Esophagus muscularis mucosa (tissue), 4 donors: ENCODE measurements around the gene SYTL1. TPM values are rescaled to one million over a fixed set of nuclear protein-coding genes. Genes with fewer than 3 reads are reported as not detected.

Experiments
- DNase-seq: peaks from one replicate; pipeline ENCODE4 v3.0.0-alpha.2; 2017; ENCODE audit errors: extremely low spot score
- H3K27ac ChIP-seq, 4 donors: fragments of 200-600 bp; sonication (generic); replicated peaks in 1 of 4; 1 replicate in 3 of 4; 2 replicates in 1 of 4; pipeline ENCODE4 v1.5.1; 2016 to 2019; ENCODE audit warnings: mild to moderate bottlenecking in 1 of 4
- H3K27me3 ChIP-seq, 4 donors: fragments of 200-600 bp; sonication (generic); one replicate each; pipeline versions ENCODE4 v1.5.1 to v1.6.0; 2016 to 2019
- H3K36me3 ChIP-seq, 4 donors: fragments of 200-600 bp; sonication (generic); one replicate each; pipeline ENCODE4 v1.5.1; 2016 to 2019
- H3K4me1 ChIP-seq, 4 donors: fragments of 200-600 bp; sonication (generic); one replicate each; pipeline ENCODE4 v1.5.1; 2016 to 2019
- H3K4me3 ChIP-seq, 4 donors: fragments of 200-600 bp; sonication (generic); 1 replicate in 2 of 4; 2 replicates in 2 of 4; pipeline ENCODE4 v1.5.1; 2016 to 2019; ENCODE audit warnings: mild to moderate bottlenecking in 4 of 4, moderate library complexity in 1 of 4
- H3K9me3 ChIP-seq, 4 donors: fragments of 200-600 bp; sonication (generic); 1 replicate in 3 of 4; 2 replicates in 1 of 4; pipeline ENCODE4 v1.5.1; 2016 to 2019
- EP300 ChIP-seq: sonication (generic); formaldehyde crosslinking; IDR thresholded peaks from one replicate; pipeline ENCODE4 v1.6.1; 2017; ENCODE audit warnings: antibody characterized with exemption
- POLR2A ChIP-seq: fragments of 450-650 bp; IDR thresholded peaks from one replicate; pipeline ENCODE4 v1.6.1; 2017; ENCODE audit warnings: antibody characterized with exemption, moderate library complexity, mild to moderate bottlenecking, low read depth
- POLR2AphosphoS5 ChIP-seq, 2 donors: sonication (generic); formaldehyde crosslinking; IDR thresholded peaks; one replicate each; pipeline ENCODE4 v1.6.1; 2017; ENCODE audit warnings: antibody characterized with exemption in 2 of 2
- WGBS: methylation state at CpG from one replicate; pipeline ENCODE4 v1.1.5; 2018; 5-methylcytosine and 5-hydroxymethylcytosine counted together
- intact Hi-C: fragments of 100-400 bp; cut with DNase I; formaldehyde crosslinking; loops from one replicate; pipeline ENCODE4 v1.15.1; 2023
- total RNA-seq, 4 donors: library from RNA; depleted of rRNA; stranded (reverse); fragments of >200 nt; gene quantifications; one replicate each; pipeline versions ENCODE4 v1.1.0 to v1.2.1, GENCODE V29; 2016
- TF ChIP-seq, protein P1 (sequence below), 3 experiments: fragments of 200-600 bp in 2 of 3; fragments of 450-650 bp in 1 of 3; sonication (generic) in 2 of 3; IDR thresholded peaks; one replicate each; pipeline ENCODE4 v1.5.1; 2017 to 2019; ENCODE audit warnings: antibody characterized with exemption in 3 of 3, mild to moderate bottlenecking in 2 of 3, moderate library complexity in 1 of 3

SYTL1 gene
- total RNA-seq, 4 donors from 2014 or later = 0.29 to 3.7 (median 1.5) TPM

DNA sequence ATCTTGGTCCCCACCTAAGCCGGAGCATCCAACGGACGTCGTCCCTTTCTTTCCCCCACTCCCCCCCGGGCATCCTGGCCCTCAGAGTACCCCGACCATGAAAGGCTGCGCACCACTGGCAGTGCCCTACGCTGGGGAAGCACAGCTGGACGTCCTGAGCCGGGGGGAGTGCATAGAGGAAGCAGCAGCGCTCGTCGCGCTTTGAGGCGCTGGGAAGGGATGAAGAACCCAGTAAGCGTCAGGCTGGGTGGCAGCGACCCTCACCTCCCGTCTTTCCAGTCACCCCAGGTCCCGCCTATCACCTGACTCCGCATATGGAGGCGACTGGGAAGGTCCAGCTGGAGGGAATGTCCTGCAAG, 19.2 kb downstream of the SYTL1 start:
- DNase-seq = no peak
- intact Hi-C loops = no loop called here
- Histone ChIP-seq H3K4me3 (peak overlapping the region in 1 of 4 donors; percentile 43), H3K9me3 (no peaks in the 10 kb centered on the region), H3K36me3 (peaks cover 69 to 92% (median 88%) of the 10 kb centered on the region in 4 donors), H3K27ac (no peak overlapping the region), H3K27me3 (no peaks in the 10 kb centered on the region), H3K4me1 (peaks cover 30 to 50% (median 46%) of the 10 kb centered on the region in 4 donors)
- 87% methylated on average over 21 of the region's 21 CpGs for WGBS
- no peak for TF ChIP-seq EP300
- TF ChIP-seq POLR2AphosphoS5 (IDR thresholded peaks at IDR 0.05) = no peak
- TF ChIP-seq, protein P1, sequence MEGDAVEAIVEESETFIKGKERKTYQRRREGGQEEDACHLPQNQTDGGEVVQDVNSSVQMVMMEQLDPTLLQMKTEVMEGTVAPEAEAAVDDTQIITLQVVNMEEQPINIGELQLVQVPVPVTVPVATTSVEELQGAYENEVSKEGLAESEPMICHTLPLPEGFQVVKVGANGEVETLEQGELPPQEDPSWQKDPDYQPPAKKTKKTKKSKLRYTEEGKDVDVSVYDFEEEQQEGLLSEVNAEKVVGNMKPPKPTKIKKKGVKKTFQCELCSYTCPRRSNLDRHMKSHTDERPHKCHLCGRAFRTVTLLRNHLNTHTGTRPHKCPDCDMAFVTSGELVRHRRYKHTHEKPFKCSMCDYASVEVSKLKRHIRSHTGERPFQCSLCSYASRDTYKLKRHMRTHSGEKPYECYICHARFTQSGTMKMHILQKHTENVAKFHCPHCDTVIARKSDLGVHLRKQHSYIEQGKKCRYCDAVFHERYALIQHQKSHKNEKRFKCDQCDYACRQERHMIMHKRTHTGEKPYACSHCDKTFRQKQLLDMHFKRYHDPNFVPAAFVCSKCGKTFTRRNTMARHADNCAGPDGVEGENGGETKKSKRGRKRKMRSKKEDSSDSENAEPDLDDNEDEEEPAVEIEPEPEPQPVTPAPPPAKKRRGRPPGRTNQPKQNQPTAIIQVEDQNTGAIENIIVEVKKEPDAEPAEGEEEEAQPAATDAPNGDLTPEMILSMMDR (IDR thresholded peaks at IDR 0.05) = no peak
- no peak for TF ChIP-seq POLR2A

DNA sequence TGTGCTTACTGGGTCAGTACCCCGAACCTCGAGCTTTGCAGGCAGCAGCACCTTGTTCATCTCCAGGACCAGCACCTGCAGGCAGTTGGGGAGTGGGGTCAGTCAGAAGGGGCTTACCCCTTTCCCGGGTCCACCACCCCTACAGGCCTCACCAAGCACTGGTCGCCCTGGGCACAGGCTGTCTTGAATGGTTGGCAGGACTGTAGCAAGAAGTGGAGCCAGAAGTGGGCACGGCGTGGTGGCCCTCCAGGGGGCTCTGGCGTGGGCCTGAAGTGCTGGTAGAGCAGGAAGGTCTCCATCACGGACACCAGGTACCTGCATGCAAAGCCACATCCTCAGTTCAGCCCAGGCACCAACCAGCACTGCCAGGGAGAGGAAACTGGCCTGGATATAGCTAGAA, 19.7 kb downstream of the SYTL1 start:
- Histone ChIP-seq H3K4me3 (no peak overlapping the region), H3K4me1 (peaks cover 30 to 50% (median 46%) of the 10 kb centered on the region in 4 donors), H3K27ac (no peak overlapping the region), H3K9me3 (no peaks in the 10 kb centered on the region), H3K36me3 (peaks cover 64 to 87% (median 82%) of the 10 kb centered on the region in 4 donors), H3K27me3 (no peaks in the 10 kb centered on the region)
- intact Hi-C loops = no loop called here
- TF ChIP-seq, protein P1 (IDR thresholded peaks at IDR 0.05) = no peak
- no peak for TF ChIP-seq EP300
- TF ChIP-seq POLR2AphosphoS5 (IDR thresholded peaks at IDR 0.05) = no peak
- no peak for TF ChIP-seq POLR2A
- 88% methylated on average over 7 of the region's 8 CpGs for WGBS
- no peak for DNase-seq

DNA sequence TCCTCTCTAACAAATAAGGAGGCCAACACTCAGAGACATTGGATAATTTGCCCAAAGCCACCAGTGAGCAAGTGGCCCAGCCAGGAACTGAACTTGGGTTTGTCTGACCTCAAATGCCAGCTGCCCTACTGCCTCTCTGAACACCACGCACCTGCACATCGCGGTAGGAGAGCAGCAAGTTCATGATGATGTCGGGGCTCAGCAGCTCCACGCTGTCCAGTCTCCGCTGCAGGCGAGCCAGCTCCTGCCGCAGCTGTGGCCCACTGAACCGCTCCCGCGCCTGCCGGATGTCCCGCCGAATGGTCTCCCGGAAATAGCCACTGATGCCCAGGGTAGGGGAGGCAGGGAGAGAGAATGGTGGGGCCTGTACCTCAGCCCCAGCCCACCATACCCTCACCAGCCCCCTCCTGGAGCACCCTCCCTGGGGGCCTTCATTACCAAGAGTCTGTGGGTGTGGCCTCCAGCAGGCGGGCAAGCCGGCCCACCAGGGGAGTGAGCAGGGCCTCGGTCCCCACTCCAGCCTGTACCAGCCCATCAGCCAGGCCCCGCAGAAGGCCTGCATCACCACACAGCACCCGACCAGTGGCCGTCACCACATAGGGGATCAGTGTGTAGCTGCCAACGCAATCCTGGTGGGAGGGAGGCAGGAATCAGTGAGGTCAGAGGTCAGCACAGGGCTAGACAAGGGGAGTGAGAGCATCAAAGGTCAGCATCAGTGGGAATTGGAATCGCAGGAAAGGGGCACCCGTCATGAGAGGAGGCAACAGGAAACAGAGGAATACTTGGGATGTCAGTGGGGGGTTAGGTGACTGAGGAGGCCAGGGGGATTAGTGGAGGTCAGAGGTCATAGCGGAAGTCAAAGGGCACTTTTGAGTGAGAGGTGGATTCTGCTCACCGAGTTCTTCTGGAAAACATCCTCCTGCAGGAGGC, 22.2 kb downstream of the SYTL1 start:
- Histone ChIP-seq H3K36me3 (peaks cover 45 to 62% (median 58%) of the 10 kb centered on the region in 4 donors), H3K4me3 (peak overlapping the region in 2 of 4 donors; percentile 89 to 96), H3K4me1 (peaks cover 45 to 57% (median 52%) of the 10 kb centered on the region in 4 donors), H3K27me3 (no peaks in the 10 kb centered on the region), H3K27ac (peak overlapping the region; percentile 98 to 100 (median 99)), H3K9me3 (no peaks in the 10 kb centered on the region)
- intact Hi-C loops = no loop called here
- WGBS = 88% methylated on average over 22 of the region's 26 CpGs
- DNase-seq = no peak
- no peak for TF ChIP-seq EP300
- TF ChIP-seq POLR2AphosphoS5 (IDR thresholded peaks at IDR 0.05) = no peak
- TF ChIP-seq POLR2A = no peak
- TF ChIP-seq, protein P1 (IDR thresholded peaks at IDR 0.05) = no peak

DNA sequence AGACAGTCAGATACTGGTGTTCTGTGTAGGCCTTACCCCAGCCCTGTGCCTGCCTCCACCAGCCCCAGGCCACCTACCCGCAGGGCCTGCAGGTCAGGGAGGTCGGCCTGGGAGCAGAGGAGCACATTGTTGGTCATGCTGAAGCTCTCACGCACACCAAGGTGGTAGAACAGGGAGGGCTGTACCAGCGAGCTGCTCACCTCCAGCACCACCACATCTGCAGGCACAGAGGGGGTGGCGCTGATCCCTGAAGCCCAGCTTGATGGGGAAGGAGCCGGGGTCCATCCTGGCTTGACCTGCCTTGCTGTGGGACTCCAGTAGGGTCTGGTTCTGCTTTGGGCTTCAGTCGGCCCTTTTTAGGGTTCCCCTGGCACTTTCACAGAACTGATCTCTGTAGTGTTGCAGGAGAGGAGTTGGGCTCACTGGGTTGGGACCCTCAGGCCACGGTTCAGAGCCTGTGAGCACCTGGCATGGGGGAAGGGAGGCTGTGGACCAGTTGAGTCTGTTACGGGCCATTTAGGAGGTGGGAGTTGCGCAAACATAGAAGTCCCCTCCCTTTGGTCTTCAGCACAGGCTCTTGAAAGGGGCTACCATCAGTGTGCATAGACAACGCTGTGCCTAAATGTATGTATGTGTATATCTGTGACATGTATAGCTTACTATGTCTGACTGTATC, 23.0 kb downstream of the SYTL1 start:
- intact Hi-C loops = no loop called here
- Histone ChIP-seq H3K27me3 (no peaks in the 10 kb centered on the region), H3K4me1 (peaks cover 47 to 62% (median 54%) of the 10 kb centered on the region in 4 donors), H3K27ac (peak overlapping the region; percentile 98 to 100 (median 99)), H3K4me3 (peak overlapping the region; percentile 77 to 96 (median 89)), H3K9me3 (no peaks in the 10 kb centered on the region), H3K36me3 (peaks cover 42 to 54% (median 50%) of the 10 kb centered on the region in 4 donors)
- DNase-seq = no peak
- WGBS = 47% methylated on average over 6 of the region's 11 CpGs
- no peak for TF ChIP-seq POLR2A
- TF ChIP-seq, protein P1 (IDR thresholded peaks at IDR 0.05) = no peak
- TF ChIP-seq POLR2AphosphoS5 (IDR thresholded peaks at IDR 0.05) = no peak
- no peak for TF ChIP-seq EP300
